ENCODE data around the gene ZNF79.

The ZNF79 gene

GRCh38 chr9:127474592-127474991, 50.4 kb downstream of the ZNF79 start:
- no peak for TF ChIP-seq CTCF (conservative IDR thresholded peaks at IDR 0.05; ENCODE audit: control insufficient read depth, insufficient read depth, low read depth, low read length)
- H3K4me3 ChIP-seq (ENCODE audit: control insufficient read depth, low read depth, low read length): no peak overlapping the region
- no peak for DNase-seq (ENCODE audit: low read depth)

- DNase-seq (ENCODE audit: low read depth): no peak
- no peak for TF ChIP-seq CTCF (conservative IDR thresholded peaks at IDR 0.05; ENCODE audit: control insufficient read depth, insufficient read depth, low read depth, low read length)
- H3K4me3 ChIP-seq (ENCODE audit: control insufficient read depth, low read depth, low read length): no peak overlapping the region
These were observed 55.4 kb downstream of the ZNF79 start for GRCh38 chr9:127479507-127480081.

GRCh38 chr9:127482662-127483061, 58.5 kb downstream of the ZNF79 start:
- no peak for DNase-seq (ENCODE audit: low read depth)
- no peak for TF ChIP-seq CTCF (conservative IDR thresholded peaks at IDR 0.05; ENCODE audit: control insufficient read depth, insufficient read depth, low read depth, low read length)
- H3K4me3 ChIP-seq (ENCODE audit: control insufficient read depth, low read depth, low read length): no peak overlapping the region

GRCh38 chr9:127485995-127486394, 61.8 kb downstream of the ZNF79 start:
- no peak for DNase-seq (ENCODE audit: low read depth)
- no peak for TF ChIP-seq CTCF (conservative IDR thresholded peaks at IDR 0.05; ENCODE audit: control insufficient read depth, insufficient read depth, low read depth, low read length)
- no peak overlapping the region for H3K4me3 ChIP-seq (ENCODE audit: control insufficient read depth, low read depth, low read length)

- TF ChIP-seq CTCF (conservative IDR thresholded peaks at IDR 0.05; ENCODE audit: control insufficient read depth, insufficient read depth, low read depth, low read length): no peak
- no peak overlapping the region for H3K4me3 ChIP-seq (ENCODE audit: control insufficient read depth, low read depth, low read length)
- no peak for DNase-seq (ENCODE audit: low read depth)
These were observed 64.8 kb downstream of the ZNF79 start for GRCh38 chr9:127488946-127489345.

- no peak overlapping the region for H3K4me3 ChIP-seq (ENCODE audit: control insufficient read depth, low read depth, low read length)
- DNase-seq (ENCODE audit: low read depth): no peak
- TF ChIP-seq CTCF (conservative IDR thresholded peaks at IDR 0.05; ENCODE audit: control insufficient read depth, insufficient read depth, low read depth, low read length): no peak
These were observed 65.4 kb downstream of the ZNF79 start for GRCh38 chr9:127489471-127490115.

Measured in fibroblast of mammary gland (primary cell).